Esophagus (tissue), 2 donors: ENCODE measurements around the gene SOX6. TPM values are rescaled to one million over a fixed set of nuclear protein-coding genes. Genes with fewer than 3 reads are reported as not detected.
"Not testable (repeated sequence)": the region's sequence is repeated elsewhere in the genome, so short reads cannot be mapped to it uniquely, and the experiment has no call there.

Experiments
- H3K27ac ChIP-seq, 2 donors: one replicate each; pipeline ENCODE4 v1.5.1; 2013; ENCODE audit warnings: low read depth in 2 of 2, mild to moderate bottlenecking in 2 of 2, inconsistent platforms in 1 of 2, low read length in 1 of 2, moderate library complexity in 1 of 2
- H3K27me3 ChIP-seq, 2 donors: one replicate each; pipeline ENCODE4 v1.6.1; 2013; ENCODE audit warnings: low read length in 2 of 2, control low read depth in 1 of 2, mild to moderate bottlenecking in 1 of 2; ENCODE audit not compliant: insufficient read depth in 2 of 2, control insufficient read depth in 1 of 2
- H3K36me3 ChIP-seq, 2 donors: one replicate each; pipeline ENCODE4 v1.6.1; 2013; ENCODE audit warnings: low read length in 1 of 2; ENCODE audit not compliant: control insufficient read depth in 2 of 2, insufficient read depth in 2 of 2
- H3K4me1 ChIP-seq, 2 donors: one replicate each; pipeline ENCODE4 v1.6.1; 2013; ENCODE audit warnings: low read length in 1 of 2; ENCODE audit not compliant: control insufficient read depth in 2 of 2, insufficient read depth in 2 of 2
- H3K4me3 ChIP-seq, 2 donors: one replicate each; pipeline ENCODE4 v1.5.1; 2013; ENCODE audit warnings: low read length in 2 of 2, mild to moderate bottlenecking in 2 of 2, low read depth in 1 of 2, moderate library complexity in 1 of 2
- H3K9me3 ChIP-seq, 2 donors: one replicate each; pipeline ENCODE4 v1.6.1; 2013; ENCODE audit warnings: mild to moderate bottlenecking in 2 of 2, low read depth in 1 of 2, low read length in 1 of 2, moderate library complexity in 1 of 2; ENCODE audit not compliant: control insufficient read depth in 2 of 2, insufficient read depth in 1 of 2
- WGBS, 2 donors: extraction: QIAGEN DNeasy Blood & Tissue Kit; methylation state at CpG; one replicate each; pipeline ENCODE4 v1.1.7; 2013; 5-methylcytosine and 5-hydroxymethylcytosine counted together
- polyA plus RNA-seq, 2 donors: library from polyadenylated mRNA; stranded (reverse); fragments of 200-250 nt; gene quantifications; one replicate each; pipeline ENCODE4 v1.2.3, GENCODE V29; 2013
- donor health status: healthy with polysubstance abuse.
- donor health status: Bipolar disorder and iron deficiency.

SOX6 gene
- polyA plus RNA-seq, 2 donors = 1.2 to 2.4 TPM

DNA sequence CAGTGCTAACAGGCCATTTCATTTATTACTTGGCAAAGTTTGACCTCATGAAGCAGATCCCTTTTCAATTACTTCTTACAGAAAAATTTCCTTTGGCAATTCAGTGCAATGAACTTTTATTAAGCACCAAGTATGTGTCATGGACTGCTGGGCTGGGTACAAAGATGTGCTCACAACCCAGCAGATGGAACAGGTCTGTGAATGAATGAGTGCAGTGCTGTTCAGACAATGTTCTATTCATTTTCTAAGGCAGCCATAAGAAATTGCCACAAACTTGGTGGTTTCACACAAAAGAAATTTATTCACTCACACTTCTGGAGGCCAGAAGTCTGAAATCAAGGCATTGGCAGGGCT lies 428.5 kb downstream of the SOX6 start:
- Histone ChIP-seq H3K4me3 (no peak overlapping the region), H3K9me3 (no peaks in the 10 kb centered on the region), H3K4me1 (no peaks in the 10 kb centered on the region), H3K36me3 (no peaks in the 10 kb centered on the region), H3K27ac (no peak overlapping the region), H3K27me3 (no peaks in the 10 kb centered on the region)

DNA sequence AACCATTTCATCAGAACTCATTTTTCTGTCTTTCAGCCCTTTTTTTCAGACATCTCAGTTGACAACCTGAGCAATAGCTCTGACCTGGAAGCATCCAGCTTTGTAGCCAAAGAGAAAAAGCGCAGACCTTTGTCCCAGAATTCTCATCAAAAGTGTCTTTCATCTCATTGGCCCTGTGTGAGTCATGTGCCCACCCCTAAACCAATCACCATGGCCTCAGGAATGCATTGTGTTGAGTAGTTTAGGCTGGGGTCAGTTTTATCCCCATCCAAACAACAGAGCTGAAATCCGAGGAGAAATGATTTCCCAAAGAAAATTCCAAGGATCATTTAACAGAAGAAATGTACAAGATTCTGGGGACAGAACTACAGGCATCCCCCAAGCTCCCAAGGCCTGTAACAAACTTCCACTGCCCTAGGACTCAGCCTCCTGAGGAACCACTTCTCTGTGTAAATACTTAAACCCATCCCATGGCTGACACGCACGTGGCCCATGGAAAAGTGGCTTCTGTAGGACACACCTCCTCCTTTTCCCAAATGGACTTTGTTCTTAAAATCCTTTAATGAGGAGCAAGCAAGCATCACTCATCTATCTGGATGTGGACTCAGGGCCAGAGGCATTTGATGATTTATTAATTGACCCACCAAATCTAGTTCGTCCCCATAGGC lies 429.0 kb downstream of the SOX6 start:
- no peaks in the 10 kb centered on the region for H3K36me3 ChIP-seq
- 78 to 82% methylated on average over 5 of the region's 5 CpGs for WGBS, 2 donors
- no peak overlapping the region for H3K4me3 ChIP-seq
- H3K27me3 ChIP-seq = no peaks in the 10 kb centered on the region
- no peak overlapping the region for H3K27ac ChIP-seq
- no peaks in the 10 kb centered on the region for H3K4me1 ChIP-seq
- no peaks in the 10 kb centered on the region for H3K9me3 ChIP-seq

DNA sequence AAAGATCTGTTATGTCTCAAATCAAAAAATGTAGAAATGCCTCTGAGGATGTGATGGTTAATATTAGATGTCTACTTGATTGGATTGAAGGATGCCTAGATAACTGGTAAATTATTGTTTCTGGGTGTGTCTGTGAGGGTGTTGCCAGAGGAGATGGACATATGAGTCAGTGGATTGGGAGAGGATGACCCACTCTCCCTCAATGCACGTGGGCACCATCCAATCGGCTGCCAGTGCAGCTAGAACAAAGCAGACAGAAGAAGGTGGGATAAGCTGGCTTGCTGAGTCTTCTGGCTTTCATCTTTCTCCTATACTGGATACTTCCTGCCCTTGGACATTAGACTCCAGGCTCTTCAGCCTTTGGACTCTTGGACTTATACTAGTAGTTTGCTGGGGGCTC lies 430.3 kb downstream of the SOX6 start:
- H3K4me1 ChIP-seq = no peaks in the 10 kb centered on the region
- no peaks in the 10 kb centered on the region for H3K9me3 ChIP-seq
- 60 to 64% methylated on average over 2 of the region's 2 CpGs for WGBS, 2 donors
- H3K27me3 ChIP-seq = no peaks in the 10 kb centered on the region
- H3K4me3 ChIP-seq = no peak overlapping the region
- no peak overlapping the region for H3K27ac ChIP-seq
- H3K36me3 ChIP-seq = no peaks in the 10 kb centered on the region

GRCh38 chr11:15923183-15923582 lies 433.2 kb downstream of the SOX6 start:
- H3K4me3 ChIP-seq = no peak overlapping the region
- no peak overlapping the region for H3K27ac ChIP-seq
- WGBS, 2 donors = 60 to 67% methylated on average over 2 of the region's 2 CpGs
- H3K4me1 ChIP-seq = no peaks in the 10 kb centered on the region
- H3K27me3 ChIP-seq = no peaks in the 10 kb centered on the region
- no peaks in the 10 kb centered on the region for H3K36me3 ChIP-seq
- peaks cover 0 to under 1% of the 10 kb centered on the region in 2 donors for H3K9me3 ChIP-seq

DNA sequence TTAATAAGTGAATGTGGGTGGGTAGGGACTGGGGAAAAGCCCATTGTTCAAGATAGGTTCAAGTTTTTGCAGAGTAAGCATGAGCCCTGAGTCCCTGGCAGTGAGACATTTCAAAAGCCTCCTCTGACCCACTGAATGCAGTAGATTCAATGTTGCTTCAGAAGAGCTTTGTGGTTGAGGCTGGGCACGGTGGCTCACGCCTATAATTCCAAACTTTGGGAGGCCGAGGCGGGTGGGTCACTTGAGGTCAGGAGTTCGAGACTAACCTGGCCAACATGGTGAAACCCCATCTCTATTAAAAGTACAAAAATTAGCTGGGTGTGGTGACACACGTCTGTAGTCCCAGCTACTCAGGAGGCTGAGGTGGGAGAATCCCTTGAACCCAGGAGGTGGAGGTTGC lies 433.6 kb downstream of the SOX6 start:
- not testable (repeated sequence) for H3K36me3 ChIP-seq, H3K4me3 ChIP-seq, H3K27me3 ChIP-seq, H3K27ac ChIP-seq, H3K9me3 ChIP-seq, H3K4me1 ChIP-seq
- 90 to 91% methylated on average over 6 of the region's 6 CpGs for WGBS, 2 donors

- H3K9me3 ChIP-seq = peaks cover 0 to 2% of the 10 kb centered on the region in 2 donors
- WGBS, 2 donors = 69 to 79% methylated on average over 6 of the region's 6 CpGs
- no peak overlapping the region for H3K27ac ChIP-seq
- H3K4me1 ChIP-seq = no peaks in the 10 kb centered on the region
- H3K36me3 ChIP-seq = no peaks in the 10 kb centered on the region
- H3K27me3 ChIP-seq = no peaks in the 10 kb centered on the region
- no peak overlapping the region for H3K4me3 ChIP-seq
Measured at GRCh38 chr11:15920856-15921629, 435.3 kb downstream of the SOX6 start.

DNA sequence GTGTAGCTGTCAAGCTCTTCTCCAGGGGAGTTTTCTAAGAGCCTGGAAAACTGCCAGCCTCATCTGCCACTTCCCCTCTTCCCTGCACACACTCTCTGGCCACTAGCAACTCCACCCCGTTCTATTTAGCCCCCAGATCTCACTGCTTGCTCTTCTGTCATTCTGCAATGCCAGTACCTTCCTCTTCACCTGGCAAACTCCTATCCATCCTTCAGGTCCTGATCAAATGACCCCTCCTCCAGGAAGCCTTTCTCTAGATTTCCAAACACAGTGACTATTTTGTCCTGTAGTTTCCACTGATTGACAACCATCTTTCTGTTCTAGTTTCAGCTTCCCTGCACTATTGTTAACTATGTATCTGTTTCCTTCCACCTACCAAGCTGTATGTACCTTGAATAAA lies 437.7 kb downstream of the SOX6 start:
- Histone ChIP-seq H3K4me3 (no peak overlapping the region), H3K27me3 (no peaks in the 10 kb centered on the region), H3K36me3 (no peaks in the 10 kb centered on the region), H3K27ac (no peak overlapping the region), H3K9me3 (peaks cover 0 to 2% of the 10 kb centered on the region in 2 donors), H3K4me1 (no peaks in the 10 kb centered on the region)
- WGBS, 2 donors = 63 to 91% methylated on average over 1 of the region's 1 CpG

- H3K27me3 ChIP-seq = no peaks in the 10 kb centered on the region
- peaks cover 0 to 2% of the 10 kb centered on the region in 2 donors for H3K9me3 ChIP-seq
- no peak overlapping the region for H3K27ac ChIP-seq
- WGBS, 2 donors = 82 to 93% methylated on average over 2 of the region's 2 CpGs
- no peaks in the 10 kb centered on the region for H3K4me1 ChIP-seq
- H3K36me3 ChIP-seq = no peaks in the 10 kb centered on the region
- no peak overlapping the region for H3K4me3 ChIP-seq
Measured at GRCh38 chr11:15918212-15918611, 438.1 kb downstream of the SOX6 start.
